ENCODE measurements around the gene CAV3. TPM values are rescaled to one million over a fixed set of nuclear protein-coding genes. Genes with fewer than 3 reads are reported as not detected.

The CAV3 gene
- total RNA-seq, 4 donors from 2014 or later: 12.0 to 19.7 (median 14.3) TPM

GRCh38 chr3:8727605-8728512 is 5.7 kb upstream of the CAV3 start:
- peaks cover 0 to 7% of the 10 kb centered on the region in 2 donors for H3K4me1 ChIP-seq
- ATAC-seq (no peak), DNase-seq (no peak)
- intact Hi-C loops (cut with DNase I; ENCODE audit: low total_unique reads) (no loop called here), in situ Hi-C loops (cut with MboI; ENCODE audit: low sequenced_read_pairs in 4 of 4) (no loop called here)
- no peaks in the 10 kb centered on the region for H3K36me3 ChIP-seq
- no peak overlapping the region for H3K27ac ChIP-seq
- H3K27me3 ChIP-seq: no peaks in the 10 kb centered on the region
- H3K4me3 ChIP-seq: no peak overlapping the region
- H3K9me3 ChIP-seq: no peaks in the 10 kb centered on the region
- TF ChIP-seq CTCF (IDR thresholded peaks at IDR 0.05 in 4 of 5, conservative IDR thresholded peaks at IDR 0.05 in 1 of 5) (no peak), POLR2A (IDR thresholded peaks at IDR 0.05) (no peak)

DNA sequence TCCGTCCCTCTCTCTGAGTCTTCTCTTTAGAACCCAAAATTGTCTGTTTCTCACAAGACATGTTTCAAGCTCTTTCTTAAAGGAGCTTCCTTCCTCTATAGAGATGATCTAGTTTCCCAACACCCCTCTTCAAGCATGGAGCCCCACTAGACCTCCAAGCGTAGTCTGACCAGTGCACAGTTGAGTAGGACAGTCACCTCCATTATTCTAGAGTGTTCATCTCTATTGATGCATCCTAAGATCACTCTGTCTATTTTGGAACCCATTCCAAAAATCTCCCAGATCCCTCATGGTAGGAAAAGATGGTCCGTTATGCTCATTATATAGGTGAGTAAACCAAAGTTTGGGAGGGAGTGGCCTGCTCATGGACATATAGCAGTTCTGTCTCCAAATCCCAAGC is 4.1 kb upstream of the CAV3 start:
- no peaks in the 10 kb centered on the region for H3K9me3 ChIP-seq
- ATAC-seq (no peak), DNase-seq (no peak)
- H3K36me3 ChIP-seq: no peaks in the 10 kb centered on the region
- TF ChIP-seq CTCF (IDR thresholded peaks at IDR 0.05 in 4 of 5, conservative IDR thresholded peaks at IDR 0.05 in 1 of 5): no peak
- no peak for TF ChIP-seq POLR2A (IDR thresholded peaks at IDR 0.05)
- H3K27ac ChIP-seq: no peak overlapping the region
- in situ Hi-C loops (cut with MboI; ENCODE audit: low sequenced_read_pairs in 4 of 4) (no loop called here), intact Hi-C loops (cut with DNase I; ENCODE audit: low total_unique reads) (no loop called here)
- H3K4me3 ChIP-seq: no peak overlapping the region
- no peaks in the 10 kb centered on the region for H3K27me3 ChIP-seq
- peaks cover 5 to 14% of the 10 kb centered on the region in 2 donors for H3K4me1 ChIP-seq

- Histone ChIP-seq H3K27me3 (no peaks in the 10 kb centered on the region), H3K27ac (no peak overlapping the region), H3K36me3 (no peaks in the 10 kb centered on the region), H3K9me3 (no peaks in the 10 kb centered on the region), H3K4me3 (no peak overlapping the region), H3K4me1 (peaks cover 15 to 24% of the 10 kb centered on the region in 2 donors)
- in situ Hi-C loops (cut with MboI; ENCODE audit: low sequenced_read_pairs in 4 of 4): no loop called here
- ATAC-seq (no peak), DNase-seq (no peak)
- TF ChIP-seq POLR2A (IDR thresholded peaks at IDR 0.05) (no peak), CTCF (IDR thresholded peaks at IDR 0.05 in 4 of 5, conservative IDR thresholded peaks at IDR 0.05 in 1 of 5) (no peak)
- intact Hi-C loops (cut with DNase I; ENCODE audit: low total_unique reads): loop anchor here (5.0 to 10.0 kb wide), 2 partner anchors 68 to 246 kb away; no protein-coding TSS in a partner anchor
Measured at GRCh38 chr3:8730656-8731055, 2.9 kb upstream of the CAV3 start.

DNA sequence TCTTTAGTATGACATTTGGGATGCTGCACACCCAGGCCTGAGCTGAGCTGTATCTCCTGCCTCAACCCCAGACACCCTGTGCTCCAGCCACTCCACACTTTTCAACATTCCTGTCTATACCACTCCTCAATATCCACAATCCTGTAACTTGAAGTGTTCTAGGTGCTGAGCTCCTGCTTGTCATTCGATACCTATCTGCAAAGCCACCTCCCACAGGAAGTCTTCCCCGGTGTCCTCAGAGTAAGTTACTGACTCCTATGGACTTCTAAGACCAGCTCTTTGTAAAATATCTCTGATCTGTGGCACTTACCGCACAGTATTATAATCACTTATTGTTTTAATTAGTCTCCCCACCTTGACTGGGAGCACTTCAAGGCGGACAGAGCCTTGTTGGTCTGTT is 1.2 kb upstream of the CAV3 start:
- Histone ChIP-seq H3K4me1 (peaks cover 23 to 41% of the 10 kb centered on the region in 2 donors), H3K27me3 (no peaks in the 10 kb centered on the region), H3K36me3 (no peaks in the 10 kb centered on the region), H3K27ac (no peak overlapping the region), H3K9me3 (no peaks in the 10 kb centered on the region), H3K4me3 (no peak overlapping the region)
- TF ChIP-seq CTCF (IDR thresholded peaks at IDR 0.05 in 4 of 5, conservative IDR thresholded peaks at IDR 0.05 in 1 of 5) (no peak), POLR2A (IDR thresholded peaks at IDR 0.05) (no peak)
- DNase-seq (no peak), ATAC-seq (no peak)
- intact Hi-C loops (cut with DNase I; ENCODE audit: low total_unique reads) (loop anchor here (5.0 to 10.0 kb wide), 2 partner anchors 70 to 248 kb away; no protein-coding TSS in a partner anchor), in situ Hi-C loops (cut with MboI; ENCODE audit: low sequenced_read_pairs in 4 of 4) (no loop called here)
